OCI-LY3 (cell line): Measurements from ENCODE around the gene ADTRP.

Experiments
- EZH2phosphoT487 ChIP-seq: fragments of 200-600 bp; shearing (Covaris generic); IDR thresholded peaks from 2 replicates; pipeline ENCODE4 v1.6.1; 2018; ENCODE audit warnings: antibody characterized with exemption, mixed run types, low read depth
- TF ChIP-seq, protein P1 (sequence below): fragments of 200-600, 300-600 bp; sonication (generic); IDR thresholded peaks from 2 replicates; pipeline ENCODE4 v1.5.1; 2014; ENCODE audit warnings: antibody characterized with exemption, low read length, low read depth

DNA sequence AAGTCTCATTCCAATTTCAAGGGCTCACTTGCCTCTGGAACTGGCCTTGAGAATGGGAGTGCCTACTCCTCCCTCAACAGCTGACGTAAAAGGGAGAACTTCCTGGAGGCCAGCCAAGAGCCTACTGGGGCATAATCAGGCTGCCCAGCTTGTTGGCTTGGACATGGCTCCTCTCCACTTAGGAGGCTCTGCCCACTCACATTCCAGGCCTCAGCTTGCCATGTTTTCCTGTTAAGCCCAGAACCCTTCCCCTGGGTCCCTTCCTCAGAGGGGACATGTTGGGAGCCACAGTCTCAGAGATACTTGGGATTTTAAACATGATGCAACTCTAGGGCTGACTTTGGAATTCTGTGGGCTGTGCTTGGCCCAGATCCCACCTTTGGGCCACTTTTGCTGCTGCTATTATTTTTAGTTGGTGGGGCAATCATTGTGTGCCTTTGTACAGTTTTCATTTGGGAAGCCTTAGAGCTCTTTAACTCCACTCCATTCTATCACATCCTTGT is 31.5 kb upstream of the ADTRP start:
- TF ChIP-seq, protein P1, sequence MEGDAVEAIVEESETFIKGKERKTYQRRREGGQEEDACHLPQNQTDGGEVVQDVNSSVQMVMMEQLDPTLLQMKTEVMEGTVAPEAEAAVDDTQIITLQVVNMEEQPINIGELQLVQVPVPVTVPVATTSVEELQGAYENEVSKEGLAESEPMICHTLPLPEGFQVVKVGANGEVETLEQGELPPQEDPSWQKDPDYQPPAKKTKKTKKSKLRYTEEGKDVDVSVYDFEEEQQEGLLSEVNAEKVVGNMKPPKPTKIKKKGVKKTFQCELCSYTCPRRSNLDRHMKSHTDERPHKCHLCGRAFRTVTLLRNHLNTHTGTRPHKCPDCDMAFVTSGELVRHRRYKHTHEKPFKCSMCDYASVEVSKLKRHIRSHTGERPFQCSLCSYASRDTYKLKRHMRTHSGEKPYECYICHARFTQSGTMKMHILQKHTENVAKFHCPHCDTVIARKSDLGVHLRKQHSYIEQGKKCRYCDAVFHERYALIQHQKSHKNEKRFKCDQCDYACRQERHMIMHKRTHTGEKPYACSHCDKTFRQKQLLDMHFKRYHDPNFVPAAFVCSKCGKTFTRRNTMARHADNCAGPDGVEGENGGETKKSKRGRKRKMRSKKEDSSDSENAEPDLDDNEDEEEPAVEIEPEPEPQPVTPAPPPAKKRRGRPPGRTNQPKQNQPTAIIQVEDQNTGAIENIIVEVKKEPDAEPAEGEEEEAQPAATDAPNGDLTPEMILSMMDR: no peak
- no peak for TF ChIP-seq EZH2phosphoT487
